Smooth muscle cell (in vitro differentiated cells): Measurements from ENCODE around the gene IL25. TPM values are rescaled to one million over a fixed set of nuclear protein-coding genes. Genes with fewer than 3 reads are reported as not detected.

Experiments
- DNase-seq: peaks from one replicate; lab custom pipeline; 2025; ENCODE audit not compliant: unreplicated experiment; lab: John Stamatoyannopoulos, UW
- H2AFZ ChIP-seq: fragments of 200-600 bp; sonication (generic); 2 replicates; pipeline ENCODE4 v1.6.0; 2016; ENCODE audit warnings: antibody characterized with exemption, low read depth, mild to moderate bottlenecking
- H3F3A ChIP-seq: fragments of 200-600 bp; sonication (generic); 2 replicates; pipeline ENCODE4 v1.6.0; 2017; ENCODE audit warnings: antibody characterized with exemption, low read depth
- H3K27ac ChIP-seq: fragments of 200-600 bp; sonication (generic); 2 replicates; pipeline ENCODE4 v1.5.1; 2016; ENCODE audit warnings: low read depth, mild to moderate bottlenecking
- H3K27me3 ChIP-seq: fragments of 200-600 bp; sonication (generic); 2 replicates; pipeline ENCODE4 v1.6.1; 2016; ENCODE audit warnings: low read depth, mild to moderate bottlenecking
- H3K36me3 ChIP-seq: fragments of 200-600 bp; sonication (generic); 2 replicates; pipeline ENCODE4 v1.5.1; 2016; ENCODE audit warnings: low read depth
- H3K4me1 ChIP-seq: fragments of 200-600 bp; sonication (generic); 2 replicates; pipeline ENCODE4 v1.5.1; 2016; ENCODE audit warnings: low read depth
- H3K4me2 ChIP-seq: fragments of 200-600 bp; sonication (generic); 2 replicates; pipeline ENCODE4 v1.6.0; 2016; ENCODE audit warnings: mild to moderate bottlenecking
- H3K4me3 ChIP-seq: fragments of 200-600 bp; sonication (generic); 2 replicates; pipeline ENCODE4 v1.5.1; 2016; ENCODE audit warnings: mild to moderate bottlenecking
- H3K79me2 ChIP-seq: fragments of 200-600 bp; sonication (generic); 2 replicates; pipeline ENCODE4 v1.6.0; 2016; ENCODE audit warnings: low read depth, mild to moderate bottlenecking
- H3K9ac ChIP-seq: fragments of 200-600 bp; sonication (generic); 2 replicates; pipeline ENCODE4 v1.6.0; 2016; ENCODE audit warnings: low read depth
- H3K9me3 ChIP-seq: fragments of 200-600 bp; sonication (generic); replicated peaks from 2 replicates; pipeline ENCODE4 v1.5.1; 2016; ENCODE audit warnings: low read depth
- H4K20me1 ChIP-seq: fragments of 200-600 bp; sonication (generic); 2 replicates; pipeline ENCODE4 v1.6.0; 2016; ENCODE audit warnings: low read depth
- CTCF ChIP-seq: fragments of 200-600 bp; sonication (generic); IDR thresholded peaks from 2 replicates; pipeline ENCODE4 v1.5.1; 2017; ENCODE audit warnings: borderline replicate concordance, mild to moderate bottlenecking, antibody characterized with exemption; ENCODE audit not compliant: insufficient read depth, poor library complexity, severe bottlenecking
- WGBS: methylation state at CpG from one replicate; pipeline ENCODE4 v1.1.7; 2016; ENCODE audit warnings: low lambda C conversion rate; 5-methylcytosine and 5-hydroxymethylcytosine counted together
- polyA plus RNA-seq: library from polyadenylated mRNA; unstranded; fragments of >200 nt; fragmentation: Nextera tagmentation; extraction: Ambion mirVana; gene quantifications from 2 replicates; pipeline ENCODE4 v1.2.1, GENCODE V29; 2016
- total RNA-seq: library from RNA; depleted of rRNA; stranded (reverse); fragments of >200 nt; gene quantifications from 2 replicates; pipeline ENCODE4 v1.2.3, GENCODE V29; 2014

IL25 gene
- total and polyA plus RNA-seq, 2 experiments from 2014 or later, result not detected

GRCh38 chr14:23357261-23357660 is 15.3 kb upstream of the IL25 start:
- no peak overlapping the region for H3K4me3 ChIP-seq

GRCh38 chr14:23358042-23358441 is 14.6 kb upstream of the IL25 start:
- Histone ChIP-seq H3K4me1 (peaks cover 18% of the 10 kb centered on the region), H3K4me2 (no peak overlapping the region), H3K27ac (no peak overlapping the region), H3K4me3 (no peak overlapping the region), H2AFZ (no peak overlapping the region), H3K36me3 (no peaks in the 10 kb centered on the region), H3K27me3 (no peaks in the 10 kb centered on the region), H3F3A (peaks cover 51% of the 10 kb centered on the region), H4K20me1 (peaks cover 32% of the 10 kb centered on the region), H3K79me2 (peaks cover 22% of the 10 kb centered on the region), H3K9me3 (no peaks in the 10 kb centered on the region), H3K9ac (no peak overlapping the region)
- no peak for DNase-seq
- no peak for TF ChIP-seq CTCF
- 90% methylated on average over 3 of the region's 3 CpGs for WGBS

More at GRCh38 chr14:23357261-23357660, 15.3 kb upstream of the IL25 start:
- no peak for DNase-seq
- H3K79me2 ChIP-seq, result peaks cover 16% of the 10 kb centered on the region
- no peak overlapping the region for H3K9ac ChIP-seq
- no peak overlapping the region for H2AFZ ChIP-seq
- H3K27me3 ChIP-seq, result no peaks in the 10 kb centered on the region
- H3K4me1 ChIP-seq, result peaks cover 16% of the 10 kb centered on the region
- H3K9me3 ChIP-seq, result no peaks in the 10 kb centered on the region
- no peaks in the 10 kb centered on the region for H3K36me3 ChIP-seq
- no peak for TF ChIP-seq CTCF
- no peak overlapping the region for H3K4me2 ChIP-seq
- peaks cover 50% of the 10 kb centered on the region for H3F3A ChIP-seq
- WGBS, result 99% methylated on average over 8 of the region's 8 CpGs
- H4K20me1 ChIP-seq, result peaks cover 28% of the 10 kb centered on the region
- no peak overlapping the region for H3K27ac ChIP-seq

GRCh38 chr14:23358553-23359166 is 13.9 kb upstream of the IL25 start:
- H3K4me3 ChIP-seq, result no peak overlapping the region
- peaks cover 37% of the 10 kb centered on the region for H4K20me1 ChIP-seq
- no peak for DNase-seq
- H3K4me1 ChIP-seq, result peaks cover 24% of the 10 kb centered on the region
- H3K9ac ChIP-seq, result no peak overlapping the region
- H3F3A ChIP-seq, result peaks cover 45% of the 10 kb centered on the region
- no peaks in the 10 kb centered on the region for H3K36me3 ChIP-seq
- peaks cover 29% of the 10 kb centered on the region for H3K79me2 ChIP-seq
- TF ChIP-seq CTCF, result no peak
- no peaks in the 10 kb centered on the region for H3K9me3 ChIP-seq
- H2AFZ ChIP-seq, result no peak overlapping the region
- 97% methylated on average over 12 of the region's 12 CpGs for WGBS
- no peak overlapping the region for H3K4me2 ChIP-seq
- no peak overlapping the region for H3K27ac ChIP-seq
- no peaks in the 10 kb centered on the region for H3K27me3 ChIP-seq

- Histone ChIP-seq H3K79me2 (peaks cover 34% of the 10 kb centered on the region), H3F3A (peaks cover 39% of the 10 kb centered on the region), H4K20me1 (peaks cover 41% of the 10 kb centered on the region), H3K36me3 (no peaks in the 10 kb centered on the region), H3K9me3 (no peaks in the 10 kb centered on the region), H3K4me2 (no peak overlapping the region), H3K9ac (no peak overlapping the region), H3K4me1 (peaks cover 29% of the 10 kb centered on the region), H2AFZ (no peak overlapping the region), H3K27me3 (no peaks in the 10 kb centered on the region), H3K4me3 (no peak overlapping the region), H3K27ac (no peak overlapping the region)
- DNase-seq, result no peak
- TF ChIP-seq CTCF, result no peak
- WGBS, result 98% methylated on average over 8 of the region's 11 CpGs
These were observed 13.4 kb upstream of the IL25 start for GRCh38 chr14:23359167-23359626.
